H1 (cell line): ENCODE measurements around the gene INVS. TPM values are rescaled to one million over a fixed set of nuclear protein-coding genes. Genes with fewer than 3 reads are reported as not detected.
A peak's percentile ranks its signal among the peaks of the same experiment; 100 is the strongest.

Experiments used
- CTCF ChIA-PET: fragments of 300-600 bp; sonication (Branson Sonifier 250); formaldehyde crosslinking; loops from one replicate; lab custom pipeline; 2021; ENCODE audit not compliant: partially characterized antibody; lab: Charles Lee
- POLR2A ChIA-PET: fragments of 300-600 bp; sonication (Branson Sonifier 250); formaldehyde crosslinking; loops from one replicate; lab custom pipeline; 2021; ENCODE audit warnings: inconsistent platforms; ENCODE audit not compliant: partially characterized antibody; lab: Charles Lee
- DNase-seq, 2 experiments: peaks; one replicate each; pipeline versions ENCODE4 v3.0.0 to v3.0.0-alpha.2; 2010 to 2022; ENCODE audit warnings: low spot score in 2 of 2, low read depth in 1 of 2, mixed read lengths in 1 of 2
- FAIRE-seq: peaks from 2 replicates; lab custom pipeline; 2011; peaks lifted over from hg19 to GRCh38; lab: Jason Lieb, UNC
- H2AFZ ChIP-seq: 2 replicates; pipeline ENCODE4 v1.8.1; 2012; ENCODE audit warnings: low read length, inconsistent platforms
- H2AK5ac ChIP-seq: 2 replicates; pipeline ENCODE4 v1.6.1; 2013; ENCODE audit warnings: low read depth, low read length
- H2BK120ac ChIP-seq: replicated peaks from 2 replicates; pipeline ENCODE3; 2013; ENCODE audit warnings: low read depth, low read length, inconsistent platforms
- H2BK12ac ChIP-seq: 2 replicates; pipeline ENCODE4 v1.6.1; 2013; ENCODE audit warnings: low read depth, low read length
- H2BK15ac ChIP-seq: 2 replicates; pipeline ENCODE4 v1.6.1; 2013; ENCODE audit warnings: low read length
- H2BK20ac ChIP-seq: 2 replicates; pipeline ENCODE4 v1.6.1; 2013; ENCODE audit warnings: low read length
- H2BK5ac ChIP-seq: 2 replicates; pipeline ENCODE4 v1.6.1; 2013; ENCODE audit warnings: low read depth, low read length
- H3K14ac ChIP-seq: 2 replicates; pipeline ENCODE4 v1.6.1; 2013; ENCODE audit warnings: inconsistent platforms; ENCODE audit not compliant: insufficient read length
- H3K18ac ChIP-seq: 2 replicates; pipeline ENCODE4 v1.6.1; 2013; ENCODE audit warnings: low read length; ENCODE audit errors: extremely low read depth
- H3K23ac ChIP-seq: 2 replicates; pipeline ENCODE4 v1.6.1; 2013; ENCODE audit warnings: inconsistent platforms; ENCODE audit not compliant: insufficient read length
- H3K23me2 ChIP-seq: 2 replicates; pipeline ENCODE4 v1.6.1; 2013; ENCODE audit warnings: low read depth, low read length
- H3K27ac ChIP-seq: 2 replicates; pipeline ENCODE4 v1.6.1; 2011; ENCODE audit warnings: low read depth, low read length, inconsistent platforms
- H3K27me3 ChIP-seq, 4 experiments: replicated peaks in 1 of 4; 1 replicate in 1 of 4; 2 replicates in 3 of 4; pipeline versions ENCODE4 v1.6.1 to v1.8.1; 2011 to 2013; ENCODE audit warnings: low read length in 3 of 4, mild to moderate bottlenecking in 3 of 4, inconsistent platforms in 2 of 4, mixed read lengths in 2 of 4, moderate library complexity in 1 of 4; ENCODE audit not compliant: control insufficient read depth in 3 of 4, insufficient read depth in 3 of 4; ENCODE audit errors: extremely low read depth in 1 of 4
- H3K36me3 ChIP-seq, 4 experiments: 2 replicates each; pipeline versions ENCODE4 v1.6.1 to v1.8.1; 2011 to 2013; ENCODE audit warnings: mild to moderate bottlenecking in 4 of 4, low read length in 3 of 4, moderate library complexity in 2 of 4, control low read depth in 1 of 4, inconsistent platforms in 1 of 4; ENCODE audit not compliant: insufficient read depth in 4 of 4, control insufficient read depth in 2 of 4
- H3K4ac ChIP-seq: replicated peaks from 2 replicates; pipeline ENCODE3; 2013; ENCODE audit warnings: low read length, low read depth, mixed read lengths, inconsistent platforms; ENCODE audit not compliant: insufficient read length
- H3K4me1 ChIP-seq, 4 experiments: replicated peaks in 1 of 4; 1 replicate in 1 of 4; 2 replicates in 3 of 4; pipeline versions ENCODE4 v1.6.1 to v1.8.1; 2011 to 2013; ENCODE audit warnings: low read length in 3 of 4, inconsistent platforms in 2 of 4, mixed read lengths in 1 of 4; ENCODE audit not compliant: insufficient read depth in 4 of 4, control insufficient read depth in 3 of 4
- H3K4me2 ChIP-seq, 2 experiments: 2 replicates each; pipeline versions ENCODE4 v1.6.1 to v1.8.1; 2011 to 2013; ENCODE audit warnings: low read depth in 2 of 2, low read length in 2 of 2, control low read depth in 1 of 2, inconsistent platforms in 1 of 2, mild to moderate bottlenecking in 1 of 2; ENCODE audit not compliant: insufficient read depth in 1 of 2
- H3K4me3 ChIP-seq, 4 experiments: fragments of 200-600, 300-600 bp in 1 of 4; sonication (generic), shearing (Covaris generic), sonication (Bioruptor Twin) in 1 of 4; 2 replicates each; pipeline versions ENCODE4 v1.5.1 to v1.8.1; 2011 to 2016; ENCODE audit warnings: low read length in 4 of 4, low read depth in 3 of 4, control low read depth in 2 of 4, inconsistent platforms in 2 of 4, mild to moderate bottlenecking in 2 of 4, mixed read lengths in 1 of 4, moderate library complexity in 1 of 4; ENCODE audit not compliant: insufficient read depth in 2 of 4; ENCODE audit errors: extremely low read depth in 1 of 4
- H3K56ac ChIP-seq: replicated peaks from 2 replicates; pipeline ENCODE3; 2013; ENCODE audit warnings: low read depth, mild to moderate bottlenecking, mixed read lengths, low read length, inconsistent platforms; ENCODE audit not compliant: insufficient read length
- H3K79me1 ChIP-seq: 2 replicates; pipeline ENCODE4 v1.6.1; 2013; ENCODE audit warnings: low read depth, low read length, control low read depth
- H3K79me2 ChIP-seq, 2 experiments: 2 replicates each; pipeline versions ENCODE4 v1.6.1 to v1.8.1; 2012 to 2013; ENCODE audit warnings: low read length in 2 of 2, mild to moderate bottlenecking in 2 of 2, inconsistent platforms in 1 of 2; ENCODE audit not compliant: insufficient read depth in 2 of 2, control insufficient read depth in 1 of 2
- H3K9ac ChIP-seq, 4 experiments: replicated peaks in 1 of 4; 1 replicate in 1 of 4; 2 replicates in 3 of 4; pipeline versions ENCODE4 v1.6.1 to v1.8.1; 2011 to 2013; ENCODE audit warnings: low read depth in 3 of 4, low read length in 3 of 4, control low read depth in 2 of 4, mild to moderate bottlenecking in 2 of 4, moderate library complexity in 2 of 4, inconsistent platforms in 1 of 4; ENCODE audit errors: extremely low read depth in 1 of 4
- H3K9me3 ChIP-seq, 2 experiments: 2 replicates each; pipeline versions ENCODE4 v1.6.1 to v1.8.1; 2012 to 2013; ENCODE audit warnings: mild to moderate bottlenecking in 2 of 2, moderate library complexity in 2 of 2, control low read depth in 1 of 2, inconsistent platforms in 1 of 2, low read depth in 1 of 2, low read length in 1 of 2, mixed read lengths in 1 of 2; ENCODE audit not compliant: insufficient read depth in 2 of 2
- H4K20me1 ChIP-seq, 2 experiments: replicated peaks in 1 of 2; 2 replicates each; pipeline versions ENCODE3 to v1.8.1; 2011 to 2013; ENCODE audit warnings: inconsistent platforms in 2 of 2, low read length in 2 of 2, mild to moderate bottlenecking in 1 of 2; ENCODE audit not compliant: insufficient read depth in 2 of 2, control insufficient read depth in 1 of 2
- H4K5ac ChIP-seq: 2 replicates; pipeline ENCODE4 v1.6.1; 2013; ENCODE audit warnings: low read length, low read depth, mixed read lengths, inconsistent platforms; ENCODE audit not compliant: insufficient read length
- H4K8ac ChIP-seq: 2 replicates; pipeline ENCODE4 v1.8.0; 2013; ENCODE audit warnings: mild to moderate bottlenecking, moderate library complexity, low read length, inconsistent platforms; ENCODE audit not compliant: insufficient read depth; ENCODE audit errors: extremely low read depth
- H4K91ac ChIP-seq: replicated peaks from 2 replicates; pipeline ENCODE3; 2013; ENCODE audit warnings: low read length, mixed read lengths, inconsistent platforms; ENCODE audit not compliant: insufficient read length
- CEBPB ChIP-seq: IDR thresholded peaks from 2 replicates; pipeline ENCODE4 v1.6.1; 2012; ENCODE audit warnings: low read depth, low read length
- SP2 ChIP-seq: IDR thresholded peaks from 2 replicates; pipeline ENCODE4 v1.6.1; 2012; ENCODE audit warnings: mild to moderate bottlenecking, low read length, inconsistent platforms
- WGBS, 2 experiments: shearing (Covaris generic) in 1 of 2; methylation state at CpG; one replicate each; pipeline versions ENCODE4 v1.1.6 to v1.1.7; 2013 to 2015; ENCODE audit warnings: low lambda C conversion rate in 2 of 2, mixed read lengths in 2 of 2, inconsistent platforms in 1 of 2, low coverage in 1 of 2, missing lambda C conversion rate in 1 of 2; ENCODE audit not compliant: insufficient replicate concordance in 2 of 2, insufficient coverage in 1 of 2, insufficient read length in 1 of 2; ENCODE audit errors: extremely low coverage in 1 of 2, missing lambda C conversion rate in 1 of 2; 5-methylcytosine and 5-hydroxymethylcytosine counted together
- polyA plus RNA-seq, 7 experiments: library from polyadenylated mRNA; depleted of rRNA in 3 of 7; stranded (reverse) in 5 of 7; unstranded in 2 of 7; fragments of >200 nt in 5 of 7; fragments of 200-250 nt in 2 of 7; gene quantifications; 1 replicate in 5 of 7; 2 replicates in 1 of 7; 4 replicates in 1 of 7; pipeline versions ENCODE4 v1.2.1 to v1.2.3, GENCODE V29; 2011 to 2013; ENCODE audit warnings: missing spikeins in 2 of 7, mixed read lengths in 2 of 7
- total RNA-seq: library from RNA; stranded (reverse); fragmentation: NEBNext Ultra II Directional; extraction: Animal tissue kit (Norgen Biotek cat#: 25700); gene quantifications from 2 replicates; pipeline ENCODE4 v1.2.1, GENCODE V29; 2021

Gene INVS
- total and polyA plus RNA-seq, 2 of the 8 experiments (the other 6 are each of a cell fraction or from before 2014, with no cell fraction given) = 4.1 to 6.9 TPM

DNA sequence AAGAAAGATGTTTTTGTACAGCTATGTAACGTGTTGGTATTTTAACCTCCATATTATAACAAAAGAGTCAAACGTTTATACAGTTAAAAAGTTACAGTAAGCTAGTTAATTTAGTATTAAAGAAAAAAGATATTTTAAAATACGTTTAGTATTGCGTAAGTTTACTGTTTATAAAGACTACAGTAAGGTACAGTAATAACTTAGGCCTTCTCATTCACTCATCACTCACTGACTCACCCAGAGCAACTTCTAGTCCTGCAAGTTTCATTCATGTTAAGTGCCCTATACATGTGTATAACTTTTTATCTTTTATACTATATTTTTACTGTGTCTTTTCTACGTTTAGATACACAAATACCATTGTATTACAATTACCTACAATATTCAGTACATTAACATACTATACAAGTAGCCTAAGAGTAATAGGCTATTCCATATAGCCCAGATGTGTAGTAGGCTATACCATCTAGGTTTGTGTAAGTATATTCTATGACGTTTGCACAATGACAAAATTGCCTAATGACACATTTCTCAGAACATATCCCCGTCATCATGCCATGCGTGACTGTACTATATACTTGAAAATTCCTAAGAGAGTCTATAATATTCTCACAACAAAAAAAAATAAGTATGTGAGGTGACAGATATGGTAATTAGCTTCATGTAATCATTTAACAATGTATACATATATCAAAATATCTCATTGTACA is 34.0 kb upstream of the INVS start:
- no peak overlapping the region for H2BK12ac ChIP-seq
- WGBS, 2 experiments = 80 to 100% methylated on average over 2 to 8 of the region's 8 CpGs
- H3K9me3 ChIP-seq = peaks cover 2 to 12% of the 10 kb centered on the region in 2 experiments; a peak in 2 of 4 replicates
- H3K56ac ChIP-seq = no peak overlapping the region
- no peak overlapping the region for H2BK15ac ChIP-seq
- H2BK20ac ChIP-seq = no peak overlapping the region
- no peak overlapping the region for H2BK120ac ChIP-seq
- no peaks in the 10 kb centered on the region for H3K23me2 ChIP-seq
- H4K5ac ChIP-seq = no peak overlapping the region
- H3K4ac ChIP-seq = no peak overlapping the region
- no peak overlapping the region for H3K4me2 ChIP-seq
- no peak overlapping the region for H4K91ac ChIP-seq
- no peak overlapping the region for H4K8ac ChIP-seq
- H3K23ac ChIP-seq = no peak overlapping the region
- H3K9ac ChIP-seq = no peak overlapping the region
- DNase-seq (no peak), FAIRE-seq (no peak)
- no peak overlapping the region for H3K14ac ChIP-seq
- no peak overlapping the region for H3K27ac ChIP-seq
- H3K18ac ChIP-seq = no peak overlapping the region
- H3K79me1 ChIP-seq = no peaks in the 10 kb centered on the region
- H3K79me2 ChIP-seq = peaks cover 0 to 4% of the 10 kb centered on the region in 2 experiments; a peak in 1 of 4 replicates
- H3K4me1 ChIP-seq = no peaks in the 10 kb centered on the region; a peak in 1 of 7 replicates
- POLR2A ChIA-PET = no interaction called here
- CTCF ChIA-PET = interaction anchor here (0.6 to 1.4 kb wide), 3 partner anchors 110 to 383 kb away, joined by 3 read pairs; no protein-coding TSS in a partner anchor
- no peak overlapping the region for H2BK5ac ChIP-seq
- no peak overlapping the region for H2AK5ac ChIP-seq
- H3K4me3 ChIP-seq = no peak overlapping the region
- H2AFZ ChIP-seq = no peak overlapping the region
- H4K20me1 ChIP-seq = peaks cover 0 to 1% of the 10 kb centered on the region in 2 experiments
- H3K27me3 ChIP-seq = no peaks in the 10 kb centered on the region
- peak; percentile 58; the same call in 1 of the 2 replicates for TF ChIP-seq CEBPB
- no peak for TF ChIP-seq SP2
- peaks cover 0 to 3% (median 0%) of the 10 kb centered on the region in 4 experiments; a peak in 1 of 8 replicates for H3K36me3 ChIP-seq
